GM23338 (cell line): ENCODE measurements around the gene KRTAP9-4.

Experiments
- CTCF ChIP-seq, 2 experiments: fragments of 200-600 bp in 1 of 2; sonication (generic) in 1 of 2; conservative IDR thresholded peaks; 2 replicates each; pipeline versions ENCODE4 v1.5.1 to v1.6.1; 2016 to 2017; ENCODE audit warnings: antibody characterized with exemption in 2 of 2, low read depth in 2 of 2, mild to moderate bottlenecking in 2 of 2, moderate library complexity in 1 of 2
- EZH2 ChIP-seq: fragments of 200-600 bp; sonication (generic); IDR thresholded peaks from one replicate; pipeline ENCODE4 v1.8.0; 2017; ENCODE audit warnings: antibody characterized with exemption, mild to moderate bottlenecking, low read depth; ENCODE audit not compliant: unreplicated experiment
- EZH2phosphoT487 ChIP-seq: fragments of 200-600 bp; sonication (generic); IDR thresholded peaks from one replicate; pipeline ENCODE4 v1.8.1; 2018; ENCODE audit warnings: antibody characterized with exemption; ENCODE audit not compliant: unreplicated experiment
- POLR2AphosphoS5 ChIP-seq: IDR thresholded peaks from 2 replicates; pipeline ENCODE4 v1.6.1; 2016; ENCODE audit warnings: antibody characterized with exemption, low read depth
- REST ChIP-seq: IDR thresholded peaks from one replicate; pipeline ENCODE4 v1.6.1; 2018; ENCODE audit warnings: antibody characterized with exemption; ENCODE audit not compliant: unreplicated experiment
- ZNF114 ChIP-seq: fragments of 250-450 bp; sonication (Bioruptor Pico); IDR thresholded peaks from 2 replicates; pipeline ENCODE4 v1.5.0; 2020; ENCODE audit warnings: mild to moderate bottlenecking, moderate library complexity
- ZNF462 ChIP-seq: fragments of 250-450 bp; sonication (Bioruptor Pico); IDR thresholded peaks from 2 replicates; pipeline ENCODE4 v1.5.0; 2020; ENCODE audit warnings: mild to moderate bottlenecking, moderate library complexity

GRCh38 chr17:41284546-41284945, 35.1 kb downstream of the KRTAP9-4 start:
- TF ChIP-seq CTCF (conservative IDR thresholded peaks at IDR 0.05; ENCODE audit: low read depth in 2 of 2) (no peak), POLR2AphosphoS5 (no peak), EZH2 (no peak), ZNF462 (CRISPR knock-in tag) (no peak), EZH2phosphoT487 (no peak), REST (no peak), ZNF114 (CRISPR knock-in tag) (no peak)
